Ascending aorta (tissue), 2 donors: ENCODE measurements around the gene CD19. TPM values are rescaled to one million over a fixed set of nuclear protein-coding genes. Genes with fewer than 3 reads are reported as not detected.

ENCODE experiments used
- DNase-seq, 2 donors: peaks; one replicate each; pipeline ENCODE4 v3.0.0-alpha.2; 2019; ENCODE audit warnings: low spot score in 2 of 2
- H3K27ac ChIP-seq, 2 donors: fragments of 200-600 bp; sonication (generic); one replicate each; pipeline ENCODE4 v1.5.1; 2016 to 2017; ENCODE audit warnings: mild to moderate bottlenecking in 1 of 2
- H3K27me3 ChIP-seq: fragments of 200-600 bp; sonication (generic); one replicate; pipeline ENCODE4 v1.5.1; 2017
- H3K36me3 ChIP-seq, 2 donors: fragments of 200-600 bp; sonication (generic); one replicate each; pipeline ENCODE4 v1.5.1; 2016
- H3K4me1 ChIP-seq, 2 donors: fragments of 200-600 bp; sonication (generic); one replicate each; pipeline ENCODE4 v1.5.1; 2016 to 2017; ENCODE audit warnings: mild to moderate bottlenecking in 1 of 2
- H3K4me3 ChIP-seq, 2 donors: fragments of 200-600 bp; sonication (generic); one replicate each; pipeline ENCODE4 v1.5.1; 2016 to 2017; ENCODE audit warnings: mild to moderate bottlenecking in 1 of 2
- H3K9me3 ChIP-seq, 2 donors: fragments of 200-600 bp; sonication (generic); one replicate each; pipeline ENCODE4 v1.5.1; 2016
- intact Hi-C: fragments of 100-400 bp; cut with DNase I; formaldehyde crosslinking; loops from one replicate; pipeline ENCODE4 v1.15.1; 2023
- total RNA-seq: library from RNA; depleted of rRNA; stranded (reverse); fragments of >200 nt; gene quantifications from one replicate; pipeline ENCODE4 v1.1.0, GENCODE V29; 2016
- TF ChIP-seq, protein P1 (sequence below), 3 experiments: fragments of 200-600 bp in 2 of 3; fragments of 450-650 bp in 1 of 3; sonication (generic) in 2 of 3; IDR thresholded peaks; one replicate each; pipeline ENCODE4 v1.5.1; 2016 to 2019; ENCODE audit warnings: antibody characterized with exemption in 3 of 3, mild to moderate bottlenecking in 1 of 3, moderate library complexity in 1 of 3

Gene CD19
- total RNA-seq, 1 donor from 2014 or later: not detected

DNA sequence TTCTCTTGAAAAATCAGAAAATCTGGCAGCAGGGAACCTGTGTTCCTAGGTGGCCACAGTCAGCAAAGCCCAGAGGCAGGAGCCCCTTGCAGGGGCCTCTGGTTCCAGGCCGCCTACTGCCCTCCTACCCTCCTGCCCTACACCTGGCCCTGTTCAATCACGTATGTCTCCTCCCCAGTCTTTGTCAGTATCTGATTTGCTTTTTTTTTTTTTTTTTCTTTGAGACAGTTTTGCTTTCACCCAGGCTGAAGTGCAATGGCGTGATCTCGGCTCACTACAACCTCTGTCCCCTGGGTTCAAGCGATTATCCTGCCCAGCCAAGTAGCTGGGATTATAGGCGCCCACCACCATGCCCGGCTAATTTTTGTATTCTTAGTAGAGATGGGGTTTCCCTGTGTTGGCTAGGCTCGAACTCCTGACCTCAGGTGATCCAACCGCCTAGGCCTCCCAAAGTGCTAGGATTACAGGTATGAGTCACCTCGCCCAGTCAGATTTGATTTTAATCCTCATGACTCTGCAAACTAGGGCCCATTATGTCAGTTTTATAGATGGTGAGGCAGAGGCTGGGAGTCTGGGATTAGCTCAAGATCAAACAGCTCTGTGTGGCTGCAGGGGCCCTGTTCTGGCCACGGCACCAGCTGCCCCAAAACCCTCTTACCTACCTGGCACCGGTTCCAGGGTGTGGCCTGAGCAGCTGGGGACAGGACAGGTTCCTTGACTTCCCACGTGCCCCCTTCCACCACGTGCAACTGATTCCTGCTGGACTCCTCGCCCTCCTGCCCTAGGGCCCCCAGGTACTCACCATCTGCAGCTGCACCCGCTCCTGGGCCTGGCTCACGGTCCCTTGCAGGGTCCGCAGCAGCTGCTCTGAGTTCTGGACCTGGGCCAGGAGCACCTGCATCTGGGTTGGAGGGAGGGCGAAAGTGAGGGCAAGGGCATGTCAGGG lies 21.4 kb upstream of the CD19 start:
- no peaks in the 10 kb centered on the region for H3K9me3 ChIP-seq
- no peaks in the 10 kb centered on the region for H3K4me1 ChIP-seq
- H3K36me3 ChIP-seq: peaks cover 36 to 39% of the 10 kb centered on the region in 2 donors
- TF ChIP-seq, protein P1, sequence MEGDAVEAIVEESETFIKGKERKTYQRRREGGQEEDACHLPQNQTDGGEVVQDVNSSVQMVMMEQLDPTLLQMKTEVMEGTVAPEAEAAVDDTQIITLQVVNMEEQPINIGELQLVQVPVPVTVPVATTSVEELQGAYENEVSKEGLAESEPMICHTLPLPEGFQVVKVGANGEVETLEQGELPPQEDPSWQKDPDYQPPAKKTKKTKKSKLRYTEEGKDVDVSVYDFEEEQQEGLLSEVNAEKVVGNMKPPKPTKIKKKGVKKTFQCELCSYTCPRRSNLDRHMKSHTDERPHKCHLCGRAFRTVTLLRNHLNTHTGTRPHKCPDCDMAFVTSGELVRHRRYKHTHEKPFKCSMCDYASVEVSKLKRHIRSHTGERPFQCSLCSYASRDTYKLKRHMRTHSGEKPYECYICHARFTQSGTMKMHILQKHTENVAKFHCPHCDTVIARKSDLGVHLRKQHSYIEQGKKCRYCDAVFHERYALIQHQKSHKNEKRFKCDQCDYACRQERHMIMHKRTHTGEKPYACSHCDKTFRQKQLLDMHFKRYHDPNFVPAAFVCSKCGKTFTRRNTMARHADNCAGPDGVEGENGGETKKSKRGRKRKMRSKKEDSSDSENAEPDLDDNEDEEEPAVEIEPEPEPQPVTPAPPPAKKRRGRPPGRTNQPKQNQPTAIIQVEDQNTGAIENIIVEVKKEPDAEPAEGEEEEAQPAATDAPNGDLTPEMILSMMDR (IDR thresholded peaks at IDR 0.05): no peak
- no peaks in the 10 kb centered on the region for H3K27me3 ChIP-seq
- no peak for DNase-seq
- no peak overlapping the region for H3K27ac ChIP-seq
- H3K4me3 ChIP-seq: no peak overlapping the region
- intact Hi-C loops: no loop called here

DNA sequence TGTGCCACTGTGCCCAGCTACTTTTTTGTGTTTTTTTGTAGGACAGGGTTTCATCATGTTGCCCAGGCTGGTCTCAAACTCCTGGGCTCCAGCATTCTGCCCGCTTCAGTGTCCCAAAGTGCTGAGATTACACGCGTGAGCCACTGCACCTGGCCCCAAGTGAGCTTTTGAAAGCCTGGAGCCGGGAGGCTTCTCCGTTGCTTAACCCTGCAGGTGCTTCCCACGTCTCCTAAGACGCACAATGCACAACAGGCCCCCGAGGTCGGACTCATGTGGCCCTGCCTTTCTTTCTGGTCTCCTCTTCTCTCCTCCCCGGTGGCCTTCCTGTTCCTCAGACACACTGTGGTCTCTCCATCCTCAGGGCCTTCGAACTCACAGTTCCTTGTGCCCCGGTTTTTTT lies 19.2 kb upstream of the CD19 start:
- no peak overlapping the region for H3K4me3 ChIP-seq
- no peaks in the 10 kb centered on the region for H3K9me3 ChIP-seq
- peaks cover 33 to 39% of the 10 kb centered on the region in 2 donors for H3K36me3 ChIP-seq
- no peak for DNase-seq
- no peaks in the 10 kb centered on the region for H3K4me1 ChIP-seq
- no peaks in the 10 kb centered on the region for H3K27me3 ChIP-seq
- TF ChIP-seq, protein P1 (IDR thresholded peaks at IDR 0.05): no peak
- H3K27ac ChIP-seq: no peak overlapping the region
- intact Hi-C loops: no loop called here

DNA sequence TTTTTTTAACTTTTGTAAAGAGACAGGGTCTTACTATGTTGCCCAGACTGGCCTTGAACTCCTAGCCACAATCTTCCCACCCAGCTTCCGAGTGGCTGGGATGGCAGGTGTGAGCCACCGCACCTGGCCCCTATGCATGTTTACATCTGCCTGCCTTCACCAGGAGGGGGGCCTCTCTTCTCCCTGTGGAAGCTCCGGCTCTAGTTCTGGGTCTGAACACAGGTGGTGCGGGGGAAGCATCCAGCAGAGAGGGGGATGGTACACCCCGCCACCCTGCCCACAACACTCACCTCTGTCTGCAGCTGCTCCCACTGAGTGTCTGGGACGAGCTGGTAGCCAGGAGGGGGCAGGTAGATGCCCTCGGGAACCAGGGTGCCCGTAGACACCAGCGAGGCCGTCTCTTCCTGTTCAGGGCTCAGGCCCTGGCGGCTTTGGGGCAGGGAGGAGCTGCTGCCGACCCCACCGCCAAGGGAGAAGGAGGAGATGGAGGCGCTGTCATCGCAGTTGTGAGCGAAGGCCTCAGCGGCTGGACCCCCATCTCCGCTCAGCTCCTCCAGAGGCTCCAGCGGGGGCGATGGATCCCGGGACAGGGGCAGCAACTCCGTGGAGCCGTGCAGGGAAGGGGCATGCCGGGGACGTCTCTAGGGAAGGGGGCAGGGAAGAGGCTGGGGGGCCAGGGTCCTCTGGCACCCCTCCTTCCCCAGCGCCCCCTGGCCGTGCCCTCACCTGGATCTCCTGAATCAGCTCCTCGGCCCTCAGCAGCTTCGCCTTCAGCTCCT lies 17.6 kb upstream of the CD19 start:
- no peak for DNase-seq
- no peaks in the 10 kb centered on the region for H3K27me3 ChIP-seq
- H3K4me3 ChIP-seq: no peak overlapping the region
- TF ChIP-seq, protein P1 (IDR thresholded peaks at IDR 0.05): no peak
- intact Hi-C loops: no loop called here
- H3K4me1 ChIP-seq: no peaks in the 10 kb centered on the region
- no peaks in the 10 kb centered on the region for H3K9me3 ChIP-seq
- H3K27ac ChIP-seq: no peak overlapping the region
- H3K36me3 ChIP-seq: peaks cover 38% of the 10 kb centered on the region in 2 donors

DNA sequence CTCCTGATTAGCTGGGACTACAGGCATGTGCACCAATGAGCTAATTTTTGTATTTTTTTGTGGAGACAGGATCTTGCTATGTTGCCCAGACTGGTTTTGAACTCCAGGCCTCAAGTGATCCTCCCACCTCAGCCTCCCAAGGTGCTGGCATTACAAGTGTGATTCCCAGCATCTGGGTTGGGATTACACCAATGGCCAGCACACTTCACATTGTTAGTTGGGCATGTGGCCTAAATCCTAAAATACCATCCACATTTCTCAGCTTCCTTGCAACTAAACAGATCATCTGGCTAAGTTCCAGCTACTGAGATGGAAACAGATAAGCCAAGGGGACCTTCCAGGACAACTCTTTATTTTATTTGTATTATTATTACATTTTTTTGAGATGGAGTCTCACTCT lies 16.6 kb upstream of the CD19 start:
- H3K27ac ChIP-seq: no peak overlapping the region
- no peaks in the 10 kb centered on the region for H3K9me3 ChIP-seq
- TF ChIP-seq, protein P1 (IDR thresholded peaks at IDR 0.05): no peak
- H3K36me3 ChIP-seq: peaks cover 36 to 40% of the 10 kb centered on the region in 2 donors
- H3K4me1 ChIP-seq: no peaks in the 10 kb centered on the region
- H3K4me3 ChIP-seq: no peak overlapping the region
- no peaks in the 10 kb centered on the region for H3K27me3 ChIP-seq
- intact Hi-C loops: no loop called here
- no peak for DNase-seq

DNA sequence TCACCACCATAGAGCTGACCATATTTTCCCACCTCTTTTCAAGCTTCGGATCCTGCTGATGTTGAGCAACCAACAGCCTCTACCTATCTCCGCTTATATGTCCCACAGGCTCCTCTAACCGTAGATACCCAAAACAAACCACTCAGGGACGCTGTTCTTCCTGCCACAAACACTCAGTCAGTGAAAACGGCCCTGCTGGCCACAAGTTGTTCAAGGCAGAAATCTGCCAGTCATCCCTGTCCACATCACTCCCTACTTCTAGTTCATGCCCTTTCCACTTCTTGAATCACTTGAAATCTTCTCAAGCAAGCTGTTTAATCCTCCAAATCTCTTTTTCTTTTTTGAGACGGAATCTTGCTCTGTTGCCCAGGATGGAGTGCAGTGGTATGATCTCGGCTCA lies 14.7 kb upstream of the CD19 start:
- intact Hi-C loops: no loop called here
- H3K27me3 ChIP-seq: no peaks in the 10 kb centered on the region
- TF ChIP-seq, protein P1 (IDR thresholded peaks at IDR 0.05): no peak
- H3K27ac ChIP-seq: no peak overlapping the region
- H3K4me1 ChIP-seq: no peaks in the 10 kb centered on the region
- H3K36me3 ChIP-seq: peaks cover 30 to 32% of the 10 kb centered on the region in 2 donors
- no peaks in the 10 kb centered on the region for H3K9me3 ChIP-seq
- no peak overlapping the region for H3K4me3 ChIP-seq
- no peak for DNase-seq
